Gastroesophageal sphincter (tissue), 4 donors: ENCODE measurements around the gene TACSTD2. TPM values are rescaled to one million over a fixed set of nuclear protein-coding genes. Genes with fewer than 3 reads are reported as not detected.
"Not testable (repeated sequence)": the region's sequence is repeated elsewhere in the genome, so short reads cannot be mapped to it uniquely, and the experiment has no call there.

ENCODE experiments used
- ATAC-seq: fragments of 150-250 bp; one replicate; pipeline ENCODE4 v1.9.1; 2016; ENCODE audit warnings: mild to moderate bottlenecking, moderate library complexity
- H3K27ac ChIP-seq, 4 donors: fragments of 200-600 bp; sonication (generic) in 3 of 4; 1 replicate in 3 of 4; 2 replicates in 1 of 4; pipeline ENCODE4 v1.5.1; 2016 to 2019
- H3K27me3 ChIP-seq: fragments of 200-600 bp; sonication (generic); one replicate; pipeline ENCODE4 v1.5.1; 2019
- H3K36me3 ChIP-seq, 2 donors: fragments of 200-600 bp; sonication (generic); one replicate each; pipeline ENCODE4 v1.5.1; 2019; ENCODE audit warnings: control low read depth in 1 of 2
- H3K4me1 ChIP-seq, 3 donors: fragments of 200-600 bp; sonication (generic); 1 replicate in 2 of 3; 2 replicates in 1 of 3; pipeline ENCODE4 v1.5.1; 2016 to 2019; ENCODE audit warnings: control low read depth in 2 of 3
- H3K4me3 ChIP-seq, 2 donors: fragments of 200-600 bp; sonication (generic); one replicate each; pipeline ENCODE4 v1.5.1; 2019; ENCODE audit warnings: mild to moderate bottlenecking in 1 of 2, moderate library complexity in 1 of 2
- H3K9me3 ChIP-seq, 3 donors: fragments of 200-600 bp; sonication (generic); one replicate each; pipeline ENCODE4 v1.5.1; 2017 to 2019; ENCODE audit warnings: control low read depth in 2 of 3
- EP300 ChIP-seq: sonication (generic); formaldehyde crosslinking; IDR thresholded peaks from one replicate; pipeline ENCODE4 v1.6.1; 2017; ENCODE audit warnings: antibody characterized with exemption, mild to moderate bottlenecking
- POLR2A ChIP-seq, 2 donors: fragments of 450-650 bp; IDR thresholded peaks; one replicate each; pipeline ENCODE4 v1.6.1; 2017; ENCODE audit warnings: antibody characterized with exemption in 2 of 2, mild to moderate bottlenecking in 2 of 2, moderate library complexity in 1 of 2
- POLR2AphosphoS5 ChIP-seq: sonication (generic); formaldehyde crosslinking; IDR thresholded peaks from one replicate; pipeline ENCODE4 v1.6.1; 2017; ENCODE audit warnings: antibody characterized with exemption
- WGBS, 2 donors: methylation state at CpG; one replicate each; pipeline ENCODE4 v1.1.5; 2018; ENCODE audit warnings: low coverage in 1 of 2; 5-methylcytosine and 5-hydroxymethylcytosine counted together
- total RNA-seq, 4 donors: library from RNA; depleted of rRNA; stranded (reverse); fragments of >200 nt; gene quantifications; one replicate each; pipeline ENCODE4 v1.1.0, GENCODE V29; 2016
- TF ChIP-seq, protein P1 (sequence below), 4 experiments: fragments of 200-600 bp in 2 of 4; fragments of 450-650 bp in 2 of 4; sonication (generic) in 1 of 4; IDR thresholded peaks; one replicate each; pipeline ENCODE4 v1.5.1; 2017 to 2019; ENCODE audit warnings: antibody characterized with exemption in 4 of 4, mild to moderate bottlenecking in 2 of 4, moderate library complexity in 2 of 4

The TACSTD2 gene
- total RNA-seq, 4 donors from 2014 or later, result 1.5 to 39.5 (median 4.5) TPM

DNA sequence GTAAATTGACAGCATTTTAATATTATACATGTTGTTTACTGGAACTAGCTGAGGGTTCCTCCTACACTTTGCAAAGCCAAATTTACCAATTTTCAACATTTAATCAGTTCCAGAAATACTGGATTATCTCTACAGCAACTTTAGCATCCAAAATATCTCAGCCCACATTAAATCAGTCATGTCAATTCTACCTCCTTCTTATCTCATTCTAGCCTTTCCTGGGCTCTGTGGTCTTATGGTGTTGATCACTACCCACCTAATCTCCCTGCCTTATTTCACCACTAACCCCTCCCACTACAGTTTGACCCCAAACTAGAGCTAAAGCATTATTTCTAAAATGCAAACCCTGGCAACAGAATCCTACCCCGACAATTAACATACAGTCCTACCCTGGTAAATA is 33.8 kb downstream of the TACSTD2 start:
- Histone ChIP-seq H3K27ac (peak overlapping the region in 1 of 4 donors; percentile 3), H3K4me1 (peaks cover 0 to 26% (median 10%) of the 10 kb centered on the region in 3 donors)

DNA sequence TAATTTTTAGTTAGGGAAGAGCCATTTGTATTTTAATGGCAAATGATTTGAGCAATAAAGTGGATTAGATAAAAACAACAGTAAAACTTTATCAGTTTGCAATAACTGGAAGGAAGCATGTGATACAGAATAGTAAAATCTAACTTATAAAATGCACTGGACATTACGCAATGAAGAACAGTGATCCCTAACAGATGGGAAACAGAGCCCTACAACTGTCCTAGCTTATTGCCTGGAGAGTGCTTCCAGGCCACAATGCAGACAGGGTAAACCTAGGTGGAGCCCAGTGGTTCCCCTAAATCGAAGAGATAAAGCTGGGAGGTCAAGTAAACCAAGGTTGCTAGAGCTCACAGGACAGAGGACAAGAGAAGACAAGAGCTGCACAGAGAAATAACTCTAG is 37.5 kb downstream of the TACSTD2 start:
- no peak overlapping the region for H3K27ac ChIP-seq

More for the DNA sequence above, 33.8 kb downstream of the TACSTD2 start:
- H3K36me3 ChIP-seq, result peaks cover 0 to 8% of the 10 kb centered on the region in 2 donors
- no peak for ATAC-seq
- H3K4me3 ChIP-seq, result no peak overlapping the region
- no peaks in the 10 kb centered on the region for H3K27me3 ChIP-seq
- WGBS, 2 donors, result 92% methylated on average over 1 of the region's 1 CpG; no CpG with 5 or more reads in 1 of the 2 donors
- no peaks in the 10 kb centered on the region for H3K9me3 ChIP-seq
- TF ChIP-seq EP300 (no peak), POLR2AphosphoS5 (no peak)

GRCh38 chr1:58538821-58539220 is 38.2 kb downstream of the TACSTD2 start:
- H3K4me1 ChIP-seq, result peaks cover 0 to under 1% (median 0%) of the 10 kb centered on the region in 3 donors
- peaks cover 0 to 8% of the 10 kb centered on the region in 2 donors for H3K36me3 ChIP-seq
- no peak for ATAC-seq
- TF ChIP-seq, protein P1, sequence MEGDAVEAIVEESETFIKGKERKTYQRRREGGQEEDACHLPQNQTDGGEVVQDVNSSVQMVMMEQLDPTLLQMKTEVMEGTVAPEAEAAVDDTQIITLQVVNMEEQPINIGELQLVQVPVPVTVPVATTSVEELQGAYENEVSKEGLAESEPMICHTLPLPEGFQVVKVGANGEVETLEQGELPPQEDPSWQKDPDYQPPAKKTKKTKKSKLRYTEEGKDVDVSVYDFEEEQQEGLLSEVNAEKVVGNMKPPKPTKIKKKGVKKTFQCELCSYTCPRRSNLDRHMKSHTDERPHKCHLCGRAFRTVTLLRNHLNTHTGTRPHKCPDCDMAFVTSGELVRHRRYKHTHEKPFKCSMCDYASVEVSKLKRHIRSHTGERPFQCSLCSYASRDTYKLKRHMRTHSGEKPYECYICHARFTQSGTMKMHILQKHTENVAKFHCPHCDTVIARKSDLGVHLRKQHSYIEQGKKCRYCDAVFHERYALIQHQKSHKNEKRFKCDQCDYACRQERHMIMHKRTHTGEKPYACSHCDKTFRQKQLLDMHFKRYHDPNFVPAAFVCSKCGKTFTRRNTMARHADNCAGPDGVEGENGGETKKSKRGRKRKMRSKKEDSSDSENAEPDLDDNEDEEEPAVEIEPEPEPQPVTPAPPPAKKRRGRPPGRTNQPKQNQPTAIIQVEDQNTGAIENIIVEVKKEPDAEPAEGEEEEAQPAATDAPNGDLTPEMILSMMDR (IDR thresholded peaks at IDR 0.05), result no peak
- TF ChIP-seq EP300, result no peak
- no peak for TF ChIP-seq POLR2AphosphoS5
- TF ChIP-seq POLR2A (IDR thresholded peaks at IDR 0.05), result no peak
- no peak overlapping the region for H3K27ac ChIP-seq
- H3K4me3 ChIP-seq, result no peak overlapping the region
- no peaks in the 10 kb centered on the region for H3K9me3 ChIP-seq
- H3K27me3 ChIP-seq, result no peaks in the 10 kb centered on the region
- 89 to 91% methylated on average over 3 of the region's 3 CpGs for WGBS, 2 donors

More for the DNA sequence above, 37.5 kb downstream of the TACSTD2 start:
- Histone ChIP-seq H3K4me3 (no peak overlapping the region), H3K4me1 (peaks cover 0 to 7% (median 3%) of the 10 kb centered on the region in 3 donors), H3K27me3 (no peaks in the 10 kb centered on the region), H3K36me3 (peaks cover 0 to 8% of the 10 kb centered on the region in 2 donors), H3K9me3 (no peaks in the 10 kb centered on the region)
- WGBS, 2 donors, result 54% methylated on average over 2 of the region's 2 CpGs; no CpG with 5 or more reads in 1 of the 2 donors
- ATAC-seq, result no peak
- TF ChIP-seq POLR2AphosphoS5 (no peak), POLR2A (IDR thresholded peaks at IDR 0.05) (no peak), EP300 (no peak)
- TF ChIP-seq, protein P1 (IDR thresholded peaks at IDR 0.05), result no peak

- H3K27me3 ChIP-seq, result not testable (repeated sequence)
These were observed 45.2 kb downstream of the TACSTD2 start for GRCh38 chr1:58531842-58532241.

DNA sequence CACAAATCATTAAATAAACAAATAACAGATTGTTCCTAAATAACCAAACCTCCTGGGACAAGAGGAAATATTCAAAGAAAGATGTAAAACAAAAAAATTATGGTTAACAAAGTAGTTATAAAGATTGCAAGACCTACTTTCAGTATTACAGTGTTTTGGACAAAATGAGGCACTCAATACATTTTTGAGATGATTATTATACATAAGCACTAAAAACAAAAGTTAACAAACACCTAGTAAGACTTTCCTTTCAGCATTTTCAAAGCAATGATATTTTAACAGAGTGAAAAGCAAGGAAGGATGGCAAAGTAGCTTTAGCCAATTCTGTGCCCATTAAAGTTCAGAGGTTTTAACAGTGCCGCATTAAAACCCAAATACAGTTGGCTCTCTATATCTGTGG is 47.8 kb downstream of the TACSTD2 start:
- 100% methylated on average over 1 of the region's 1 CpG for WGBS, 2 donors
- no peak for ATAC-seq
- Histone ChIP-seq H3K36me3 (peaks cover 3 to 43% of the 10 kb centered on the region in 2 donors), H3K4me3 (no peak overlapping the region), H3K4me1 (no peaks in the 10 kb centered on the region), H3K27me3 (no peaks in the 10 kb centered on the region), H3K9me3 (no peaks in the 10 kb centered on the region), H3K27ac (no peak overlapping the region)
- no peak for TF ChIP-seq EP300
- no peak for TF ChIP-seq POLR2AphosphoS5
- no peak for TF ChIP-seq POLR2A (IDR thresholded peaks at IDR 0.05)
- TF ChIP-seq, protein P1 (IDR thresholded peaks at IDR 0.05), result no peak

More at GRCh38 chr1:58531842-58532241, 45.2 kb downstream of the TACSTD2 start:
- H3K4me3 ChIP-seq, H3K4me1 ChIP-seq, H3K27ac ChIP-seq, H3K9me3 ChIP-seq, ATAC-seq: not testable (repeated sequence)
- 94 to 100% methylated on average over 1 of the region's 1 CpG for WGBS, 2 donors
- H3K36me3 ChIP-seq, result peaks cover 0 to 18% of the 10 kb centered on the region in 2 donors

- Histone ChIP-seq H3K27ac (no peak overlapping the region), H3K4me3 (no peak overlapping the region), H3K27me3 (no peaks in the 10 kb centered on the region), H3K9me3 (no peaks in the 10 kb centered on the region), H3K4me1 (no peaks in the 10 kb centered on the region), H3K36me3 (peaks cover 3 to 51% of the 10 kb centered on the region in 2 donors)
- TF ChIP-seq EP300, result no peak
- TF ChIP-seq POLR2AphosphoS5, result no peak
- TF ChIP-seq POLR2A (IDR thresholded peaks at IDR 0.05), result no peak
- TF ChIP-seq, protein P1 (IDR thresholded peaks at IDR 0.05), result no peak
- WGBS, 2 donors, result 72 to 77% methylated on average over 3 of the region's 3 CpGs
- peak; percentile 73 for ATAC-seq
These were observed 48.5 kb downstream of the TACSTD2 start for GRCh38 chr1:58528518-58528917.
